Glutamatergic neuron (in vitro differentiated cells): ENCODE data around the gene MARCHF10. TPM values are rescaled to one million over a fixed set of nuclear protein-coding genes. Genes with fewer than 3 reads are reported as not detected.

Experiments used
- DNase-seq: peaks from one replicate; pipeline ENCODE4 v3.0.0; 2022
- H3K27ac Mint-ChIP-seq: one replicate; pipeline ENCODE4 v1.8.0; 2020; ENCODE audit warnings: mild to moderate bottlenecking, mixed read lengths, inconsistent platforms; ENCODE audit not compliant: unreplicated experiment
- H3K27me3 Mint-ChIP-seq: one replicate; pipeline ENCODE4 v1.8.0; 2020; ENCODE audit warnings: mild to moderate bottlenecking, moderate library complexity, mixed read lengths, inconsistent platforms; ENCODE audit not compliant: unreplicated experiment
- H3K36me3 Mint-ChIP-seq: one replicate; pipeline ENCODE4 v1.8.0; 2020; ENCODE audit warnings: mild to moderate bottlenecking, mixed read lengths, inconsistent platforms; ENCODE audit not compliant: unreplicated experiment
- H3K4me1 Mint-ChIP-seq: one replicate; pipeline ENCODE4 v1.8.0; 2020; ENCODE audit warnings: mild to moderate bottlenecking, low read depth, mixed read lengths, inconsistent platforms; ENCODE audit not compliant: unreplicated experiment
- H3K4me3 Mint-ChIP-seq: one replicate; pipeline ENCODE4 v1.8.0; 2020; ENCODE audit warnings: mild to moderate bottlenecking, mixed read lengths, inconsistent platforms; ENCODE audit not compliant: unreplicated experiment
- H3K9me3 Mint-ChIP-seq: one replicate; pipeline ENCODE4 v1.8.0; 2020; ENCODE audit warnings: mild to moderate bottlenecking, moderate library complexity, mixed read lengths, inconsistent platforms; ENCODE audit not compliant: unreplicated experiment
- total RNA-seq: library from RNA; stranded (reverse); fragmentation: NEBNext Ultra II Directional; extraction: Animal tissue kit (Norgen Biotek cat#: 25700); gene quantifications from one replicate; pipeline ENCODE4 v1.2.1, GENCODE V29; 2021; ENCODE audit not compliant: unreplicated experiment
- TF ChIP-seq, protein P1 (sequence below): fragments of 200-600 bp; sonication (generic); IDR thresholded peaks from one replicate; pipeline ENCODE4 v1.5.0; 2021; ENCODE audit not compliant: partially characterized antibody, unreplicated experiment

Gene MARCHF10
- total RNA-seq, 1 donor from 2014 or later, result not detected

DNA sequence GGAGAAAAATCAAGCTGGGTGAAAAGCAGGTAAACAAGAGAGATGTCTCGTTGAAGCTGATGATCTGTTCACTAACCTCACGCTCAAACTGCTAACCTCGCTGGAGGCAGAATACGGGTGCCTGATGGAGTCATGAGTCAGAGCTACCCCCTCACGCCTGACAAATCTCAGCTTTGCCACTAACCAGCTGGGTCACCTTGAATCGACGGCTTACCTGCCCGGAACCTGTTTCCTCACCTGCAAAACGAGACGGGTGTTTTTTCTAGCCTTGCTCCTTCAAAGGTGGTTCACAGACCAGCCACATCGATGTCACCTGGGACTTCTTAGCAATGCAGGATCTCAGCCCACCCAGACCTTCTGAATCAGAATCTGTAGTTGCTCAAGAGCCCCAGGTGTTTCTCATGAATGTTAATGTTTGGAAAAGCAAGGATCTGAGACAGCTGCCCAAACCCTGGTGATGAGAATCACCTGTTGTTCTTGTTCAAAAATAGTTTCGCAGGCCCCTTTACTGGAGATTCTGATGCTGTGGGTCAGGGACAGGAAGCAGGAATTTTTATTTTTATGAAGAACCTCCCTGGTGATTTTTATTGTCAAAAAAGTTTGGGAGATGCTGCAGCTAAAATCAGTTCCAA lies 56.9 kb downstream of the MARCHF10 start:
- Mint-ChIP-seq H3K4me1 (peaks cover 19% of the 10 kb centered on the region), H3K27ac (peak overlapping the region; percentile 85), H3K4me3 (peak overlapping the region; percentile 60), H3K27me3 (peaks cover 8% of the 10 kb centered on the region), H3K9me3 (peaks cover 3% of the 10 kb centered on the region), H3K36me3 (no peaks in the 10 kb centered on the region)
- TF ChIP-seq, protein P1, sequence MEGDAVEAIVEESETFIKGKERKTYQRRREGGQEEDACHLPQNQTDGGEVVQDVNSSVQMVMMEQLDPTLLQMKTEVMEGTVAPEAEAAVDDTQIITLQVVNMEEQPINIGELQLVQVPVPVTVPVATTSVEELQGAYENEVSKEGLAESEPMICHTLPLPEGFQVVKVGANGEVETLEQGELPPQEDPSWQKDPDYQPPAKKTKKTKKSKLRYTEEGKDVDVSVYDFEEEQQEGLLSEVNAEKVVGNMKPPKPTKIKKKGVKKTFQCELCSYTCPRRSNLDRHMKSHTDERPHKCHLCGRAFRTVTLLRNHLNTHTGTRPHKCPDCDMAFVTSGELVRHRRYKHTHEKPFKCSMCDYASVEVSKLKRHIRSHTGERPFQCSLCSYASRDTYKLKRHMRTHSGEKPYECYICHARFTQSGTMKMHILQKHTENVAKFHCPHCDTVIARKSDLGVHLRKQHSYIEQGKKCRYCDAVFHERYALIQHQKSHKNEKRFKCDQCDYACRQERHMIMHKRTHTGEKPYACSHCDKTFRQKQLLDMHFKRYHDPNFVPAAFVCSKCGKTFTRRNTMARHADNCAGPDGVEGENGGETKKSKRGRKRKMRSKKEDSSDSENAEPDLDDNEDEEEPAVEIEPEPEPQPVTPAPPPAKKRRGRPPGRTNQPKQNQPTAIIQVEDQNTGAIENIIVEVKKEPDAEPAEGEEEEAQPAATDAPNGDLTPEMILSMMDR, result no peak
- no peak for DNase-seq

DNA sequence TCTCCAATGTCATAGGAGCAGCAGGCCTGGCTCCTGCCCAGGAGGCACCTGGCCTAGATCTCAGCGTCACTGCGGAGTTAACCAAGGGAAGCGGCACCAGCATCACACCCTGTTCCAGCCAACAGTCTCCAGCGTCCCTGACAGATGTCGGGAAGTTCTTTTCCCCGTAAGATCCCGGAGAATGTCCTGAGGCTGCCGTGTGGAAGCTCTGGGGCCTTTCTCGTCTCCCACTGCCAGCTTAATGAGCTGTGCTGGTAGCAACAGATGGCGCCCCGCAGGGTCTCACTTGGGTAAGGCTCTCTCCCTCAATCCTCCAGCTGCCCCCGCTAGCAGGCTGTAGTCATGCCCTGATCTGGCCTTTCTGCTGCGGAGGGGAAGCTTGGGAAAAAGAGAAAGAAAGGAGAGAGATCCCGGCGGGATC lies 57.5 kb downstream of the MARCHF10 start:
- Mint-ChIP-seq H3K27ac (peak overlapping the region; percentile 85), H3K4me3 (peak overlapping the region; percentile 60), H3K36me3 (no peaks in the 10 kb centered on the region), H3K27me3 (peaks cover 9% of the 10 kb centered on the region), H3K4me1 (peaks cover 19% of the 10 kb centered on the region), H3K9me3 (peaks cover 3% of the 10 kb centered on the region)
- peak; percentile 75 for DNase-seq
- TF ChIP-seq, protein P1, result no peak

DNA sequence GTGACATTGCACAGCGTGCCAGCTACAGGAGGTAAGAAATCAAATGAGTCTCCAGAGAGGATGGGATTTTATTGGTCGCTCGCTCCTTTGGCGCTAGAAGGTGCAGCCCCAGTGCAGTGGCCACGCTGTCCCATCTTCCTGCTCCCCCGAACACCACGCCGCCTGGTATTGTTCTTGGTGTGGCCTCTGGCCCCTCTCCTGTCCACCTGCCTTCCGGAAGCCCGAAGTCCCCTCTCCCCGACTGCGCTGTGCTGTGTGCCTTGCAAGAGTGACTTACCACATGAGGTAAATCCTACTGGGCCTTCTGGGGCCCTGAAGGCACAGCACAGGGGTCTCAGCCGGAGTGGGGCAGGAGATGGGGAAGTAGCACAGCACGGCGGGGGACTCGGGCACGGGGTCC lies 58.2 kb downstream of the MARCHF10 start:
- TF ChIP-seq, protein P1, result no peak
- peak overlapping the region; percentile 85 for H3K27ac Mint-ChIP-seq
- peaks cover 19% of the 10 kb centered on the region for H3K4me1 Mint-ChIP-seq
- no peak for DNase-seq
- peak overlapping the region; percentile 60 for H3K4me3 Mint-ChIP-seq
- H3K36me3 Mint-ChIP-seq, result no peaks in the 10 kb centered on the region
- peaks cover 9% of the 10 kb centered on the region for H3K27me3 Mint-ChIP-seq
- peaks cover 3% of the 10 kb centered on the region for H3K9me3 Mint-ChIP-seq

DNA sequence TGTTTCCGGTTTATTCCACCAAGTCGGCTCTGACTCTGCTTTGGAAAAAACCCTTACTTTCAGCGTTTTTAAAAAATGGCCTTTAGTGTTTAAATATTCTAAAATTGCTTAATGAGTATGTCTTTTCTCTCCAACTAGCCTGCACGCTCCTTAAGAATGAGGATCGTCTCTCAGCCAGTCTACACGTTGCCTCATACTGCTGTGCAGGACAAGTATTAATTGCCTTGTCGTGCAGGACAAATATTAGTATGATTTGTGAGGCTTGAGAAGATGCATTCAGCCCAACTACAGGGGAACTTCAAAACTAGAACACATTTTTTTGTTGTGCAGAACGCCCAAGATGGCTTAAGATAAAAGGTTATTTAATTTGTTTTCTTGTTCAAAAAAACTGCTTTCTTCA lies 61.2 kb downstream of the MARCHF10 start:
- Mint-ChIP-seq H3K36me3 (no peaks in the 10 kb centered on the region), H3K4me1 (peaks cover 21% of the 10 kb centered on the region), H3K9me3 (peaks cover 2% of the 10 kb centered on the region), H3K27ac (no peak overlapping the region), H3K27me3 (peaks cover 9% of the 10 kb centered on the region), H3K4me3 (no peak overlapping the region)
- TF ChIP-seq, protein P1, result no peak
- DNase-seq, result no peak

DNA sequence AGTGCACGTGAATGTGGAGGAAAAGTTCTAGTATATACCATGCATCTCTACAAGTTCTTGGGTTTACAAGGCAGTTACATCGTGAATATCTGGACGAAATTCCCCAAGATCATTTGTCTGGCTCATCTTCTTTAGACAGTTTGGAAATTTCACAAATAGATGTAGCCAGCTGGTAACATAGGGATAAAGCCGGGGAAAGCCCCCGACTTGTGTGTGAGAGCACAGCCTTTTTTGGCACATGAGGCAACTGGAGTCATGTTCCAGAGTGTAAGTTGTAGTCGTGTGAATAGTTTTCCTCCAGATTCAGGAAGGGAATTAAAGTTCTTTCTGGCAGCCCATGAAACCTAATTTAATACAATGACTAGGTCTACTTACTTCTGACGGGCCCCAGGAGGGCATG lies 62.3 kb downstream of the MARCHF10 start:
- no peak for DNase-seq
- Mint-ChIP-seq H3K36me3 (no peaks in the 10 kb centered on the region), H3K27ac (no peak overlapping the region), H3K4me3 (no peak overlapping the region), H3K4me1 (peaks cover 15% of the 10 kb centered on the region), H3K9me3 (peaks cover under 1% of the 10 kb centered on the region), H3K27me3 (peaks cover 9% of the 10 kb centered on the region)
- TF ChIP-seq, protein P1, result no peak
